Measurements from ENCODE around the gene NFYC.

NFYC gene

GRCh38 chr1:40691538-40692428 lies at the start of gene NFYC:
Gene NFYC (plus strand): TSS chr1:40691704. CDS start chr1:40738844, 47,140 bp downstream.
- Mint-ChIP-seq H3K4me3 (peak within 1 kb of the TSS; percentile 98), H3K9me3 (no peaks in the 10 kb centered on the region), H3K27ac (peak within 1 kb of the TSS; percentile 97), H3K4me1 (ENCODE audit: low read depth) (peaks cover 51% of the 10 kb centered on the region), H3K36me3 (ENCODE audit: low read depth) (peaks cover 15% of the 10 kb centered on the region), H3K27me3 (ENCODE audit: low read depth) (no peaks in the 10 kb centered on the region)

- no peak overlapping the region for H3K4me3 Mint-ChIP-seq
- no peak overlapping the region for H3K27ac Mint-ChIP-seq
- peaks cover 2% of the 10 kb centered on the region for H3K4me1 Mint-ChIP-seq (ENCODE audit: low read depth)
- peaks cover 5% of the 10 kb centered on the region for H3K27me3 Mint-ChIP-seq (ENCODE audit: low read depth)
- H3K36me3 Mint-ChIP-seq (ENCODE audit: low read depth): no peaks in the 10 kb centered on the region
- H3K9me3 Mint-ChIP-seq: no peaks in the 10 kb centered on the region
These were observed 46.3 kb upstream of the NFYC start for GRCh38 chr1:40645118-40645680.

GRCh38 chr1:40646315-40646714 lies 45.2 kb upstream of the NFYC start:
- no peaks in the 10 kb centered on the region for H3K9me3 Mint-ChIP-seq

GRCh38 chr1:40648200-40648599 lies 43.3 kb upstream of the NFYC start:
- no peaks in the 10 kb centered on the region for H3K4me1 Mint-ChIP-seq (ENCODE audit: low read depth)
- no peaks in the 10 kb centered on the region for H3K9me3 Mint-ChIP-seq
- H3K36me3 Mint-ChIP-seq (ENCODE audit: low read depth): no peaks in the 10 kb centered on the region
- H3K27ac Mint-ChIP-seq: no peak overlapping the region
- H3K4me3 Mint-ChIP-seq: no peak overlapping the region
- no peaks in the 10 kb centered on the region for H3K27me3 Mint-ChIP-seq (ENCODE audit: low read depth)

More at GRCh38 chr1:40646315-40646714, 45.2 kb upstream of the NFYC start:
- no peak overlapping the region for H3K4me3 Mint-ChIP-seq
- H3K4me1 Mint-ChIP-seq (ENCODE audit: low read depth): no peaks in the 10 kb centered on the region
- H3K27ac Mint-ChIP-seq: no peak overlapping the region
- H3K36me3 Mint-ChIP-seq (ENCODE audit: low read depth): no peaks in the 10 kb centered on the region
- no peaks in the 10 kb centered on the region for H3K27me3 Mint-ChIP-seq (ENCODE audit: low read depth)

- no peaks in the 10 kb centered on the region for H3K4me1 Mint-ChIP-seq (ENCODE audit: low read depth)
- H3K36me3 Mint-ChIP-seq (ENCODE audit: low read depth): no peaks in the 10 kb centered on the region
- no peaks in the 10 kb centered on the region for H3K9me3 Mint-ChIP-seq
- H3K27ac Mint-ChIP-seq: no peak overlapping the region
- H3K27me3 Mint-ChIP-seq (ENCODE audit: low read depth): no peaks in the 10 kb centered on the region
- no peak overlapping the region for H3K4me3 Mint-ChIP-seq
These were observed 42.4 kb upstream of the NFYC start for GRCh38 chr1:40648928-40649591.

GRCh38 chr1:40649592-40649930 lies 41.9 kb upstream of the NFYC start:
- Mint-ChIP-seq H3K9me3 (no peaks in the 10 kb centered on the region), H3K4me1 (ENCODE audit: low read depth) (no peaks in the 10 kb centered on the region), H3K36me3 (ENCODE audit: low read depth) (no peaks in the 10 kb centered on the region), H3K4me3 (no peak overlapping the region), H3K27me3 (ENCODE audit: low read depth) (no peaks in the 10 kb centered on the region), H3K27ac (no peak overlapping the region)

- no peaks in the 10 kb centered on the region for H3K9me3 Mint-ChIP-seq
- no peak overlapping the region for H3K4me3 Mint-ChIP-seq
- no peak overlapping the region for H3K27ac Mint-ChIP-seq
- no peaks in the 10 kb centered on the region for H3K36me3 Mint-ChIP-seq (ENCODE audit: low read depth)
- no peaks in the 10 kb centered on the region for H3K27me3 Mint-ChIP-seq (ENCODE audit: low read depth)
- no peaks in the 10 kb centered on the region for H3K4me1 Mint-ChIP-seq (ENCODE audit: low read depth)
These were observed 41.4 kb upstream of the NFYC start for GRCh38 chr1:40650075-40650474.

- no peaks in the 10 kb centered on the region for H3K9me3 Mint-ChIP-seq
- H3K27me3 Mint-ChIP-seq (ENCODE audit: low read depth): no peaks in the 10 kb centered on the region
- H3K36me3 Mint-ChIP-seq (ENCODE audit: low read depth): no peaks in the 10 kb centered on the region
- no peaks in the 10 kb centered on the region for H3K4me1 Mint-ChIP-seq (ENCODE audit: low read depth)
- no peak overlapping the region for H3K4me3 Mint-ChIP-seq
- no peak overlapping the region for H3K27ac Mint-ChIP-seq
These were observed 40.2 kb upstream of the NFYC start for GRCh38 chr1:40651138-40651857.

- no peaks in the 10 kb centered on the region for H3K36me3 Mint-ChIP-seq (ENCODE audit: low read depth)
- H3K27me3 Mint-ChIP-seq (ENCODE audit: low read depth): peaks cover 6% of the 10 kb centered on the region
- H3K27ac Mint-ChIP-seq: no peak overlapping the region
- no peak overlapping the region for H3K4me3 Mint-ChIP-seq
- H3K9me3 Mint-ChIP-seq: no peaks in the 10 kb centered on the region
- H3K4me1 Mint-ChIP-seq (ENCODE audit: low read depth): no peaks in the 10 kb centered on the region
These were observed 39.0 kb upstream of the NFYC start for GRCh38 chr1:40652468-40652867.

GRCh38 chr1:40652979-40653378 lies 38.5 kb upstream of the NFYC start:
- Mint-ChIP-seq H3K4me1 (ENCODE audit: low read depth) (no peaks in the 10 kb centered on the region), H3K9me3 (no peaks in the 10 kb centered on the region), H3K27me3 (ENCODE audit: low read depth) (peaks cover 6% of the 10 kb centered on the region), H3K27ac (no peak overlapping the region), H3K36me3 (ENCODE audit: low read depth) (no peaks in the 10 kb centered on the region), H3K4me3 (no peak overlapping the region)

GRCh38 chr1:40653851-40654537 lies 37.5 kb upstream of the NFYC start:
- Mint-ChIP-seq H3K27ac (no peak overlapping the region), H3K27me3 (ENCODE audit: low read depth) (peaks cover 6% of the 10 kb centered on the region), H3K36me3 (ENCODE audit: low read depth) (no peaks in the 10 kb centered on the region), H3K4me1 (ENCODE audit: low read depth) (no peaks in the 10 kb centered on the region), H3K4me3 (no peak overlapping the region), H3K9me3 (no peaks in the 10 kb centered on the region)

GRCh38 chr1:40657046-40657445 lies 34.5 kb upstream of the NFYC start:
- Mint-ChIP-seq H3K27me3 (ENCODE audit: low read depth) (peaks cover 6% of the 10 kb centered on the region), H3K4me1 (ENCODE audit: low read depth) (no peaks in the 10 kb centered on the region)

GRCh38 chr1:40658751-40659648 lies 32.5 kb upstream of the NFYC start:
- Mint-ChIP-seq H3K27ac (no peak overlapping the region), H3K36me3 (ENCODE audit: low read depth) (no peaks in the 10 kb centered on the region), H3K4me3 (no peak overlapping the region), H3K9me3 (no peaks in the 10 kb centered on the region), H3K4me1 (ENCODE audit: low read depth) (peaks cover 8% of the 10 kb centered on the region), H3K27me3 (ENCODE audit: low read depth) (peaks cover 6% of the 10 kb centered on the region)

More at GRCh38 chr1:40657046-40657445, 34.5 kb upstream of the NFYC start:
- Mint-ChIP-seq H3K4me3 (no peak overlapping the region), H3K36me3 (ENCODE audit: low read depth) (no peaks in the 10 kb centered on the region), H3K27ac (no peak overlapping the region), H3K9me3 (no peaks in the 10 kb centered on the region)
